ENCODE measurements around the gene HOXC11.

DNA sequence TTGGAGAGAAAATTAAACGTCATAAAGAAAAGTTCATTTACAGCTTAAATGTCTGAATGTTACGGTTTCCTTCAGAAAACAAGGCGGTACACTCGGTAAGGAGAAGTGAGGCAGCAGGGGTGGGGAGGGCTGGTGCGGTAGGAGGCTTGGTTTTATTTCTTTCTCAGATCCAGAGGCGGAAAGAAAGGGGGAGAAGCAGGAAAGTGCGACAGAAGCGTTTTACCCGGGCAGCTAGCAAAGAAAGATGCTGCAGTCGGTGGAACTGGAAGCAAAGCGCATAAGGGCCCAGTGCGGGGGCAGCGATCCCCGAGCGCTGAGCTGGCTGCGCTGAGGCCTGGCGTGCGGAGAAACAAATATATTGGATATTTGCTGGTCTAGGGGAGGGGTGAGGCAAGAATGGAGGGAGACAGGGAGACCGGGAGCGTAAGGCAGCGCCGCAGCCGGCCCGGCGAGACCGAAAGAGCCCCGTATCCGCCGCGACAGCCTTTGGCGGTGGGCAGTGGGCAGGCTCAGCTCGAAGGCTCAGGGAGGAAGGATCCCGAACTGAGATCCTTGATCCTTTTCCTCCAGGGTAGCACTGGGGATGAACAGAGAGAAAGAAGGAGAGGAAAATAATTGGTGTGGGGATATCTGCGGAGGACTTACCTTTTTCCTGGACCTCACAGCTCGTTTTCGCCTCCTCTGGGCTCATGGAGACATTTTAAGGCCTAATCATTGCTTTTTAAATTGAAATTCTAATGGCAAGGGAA is 6.4 kb upstream of the HOXC11 start:
- no peak for TF ChIP-seq CTCF (IDR thresholded peaks at IDR 0.05; ENCODE audit: insufficient read depth, low read length)
- no peak for TF ChIP-seq POLR2AphosphoS5 (IDR thresholded peaks at IDR 0.05; ENCODE audit: low read depth)
- TF ChIP-seq REST (IDR thresholded peaks at IDR 0.05; ENCODE audit: insufficient replicate concordance, low read depth): no peak
- no peak for TF ChIP-seq GABPA (IDR thresholded peaks at IDR 0.05; ENCODE audit: low read depth)
- no peak for TF ChIP-seq SPI1 (IDR thresholded peaks at IDR 0.05; ENCODE audit: borderline replicate concordance, low read depth)
